HG03457 (cell line): ENCODE results near the gene CENATAC.
"Not testable (repeated sequence)": the region's sequence is repeated elsewhere in the genome, so short reads cannot be mapped to it uniquely, and the experiment has no call there.

Experiments
- ATAC-seq: cut with Tn5 transposase; IDR thresholded peaks from one replicate; pipeline ENCODE4 v1.9.1; 2021; ENCODE audit warnings: moderate number of reproducible peaks; ENCODE audit not compliant: unreplicated experiment

The CENATAC gene

GRCh38 chr11:119025978-119026766, 28.2 kb downstream of the CENATAC start:
- no peak for ATAC-seq

GRCh38 chr11:119026970-119027369, 29.0 kb downstream of the CENATAC start:
- no peak for ATAC-seq

- ATAC-seq = no peak
Measured at GRCh38 chr11:119027561-119028345, 29.8 kb downstream of the CENATAC start.

DNA sequence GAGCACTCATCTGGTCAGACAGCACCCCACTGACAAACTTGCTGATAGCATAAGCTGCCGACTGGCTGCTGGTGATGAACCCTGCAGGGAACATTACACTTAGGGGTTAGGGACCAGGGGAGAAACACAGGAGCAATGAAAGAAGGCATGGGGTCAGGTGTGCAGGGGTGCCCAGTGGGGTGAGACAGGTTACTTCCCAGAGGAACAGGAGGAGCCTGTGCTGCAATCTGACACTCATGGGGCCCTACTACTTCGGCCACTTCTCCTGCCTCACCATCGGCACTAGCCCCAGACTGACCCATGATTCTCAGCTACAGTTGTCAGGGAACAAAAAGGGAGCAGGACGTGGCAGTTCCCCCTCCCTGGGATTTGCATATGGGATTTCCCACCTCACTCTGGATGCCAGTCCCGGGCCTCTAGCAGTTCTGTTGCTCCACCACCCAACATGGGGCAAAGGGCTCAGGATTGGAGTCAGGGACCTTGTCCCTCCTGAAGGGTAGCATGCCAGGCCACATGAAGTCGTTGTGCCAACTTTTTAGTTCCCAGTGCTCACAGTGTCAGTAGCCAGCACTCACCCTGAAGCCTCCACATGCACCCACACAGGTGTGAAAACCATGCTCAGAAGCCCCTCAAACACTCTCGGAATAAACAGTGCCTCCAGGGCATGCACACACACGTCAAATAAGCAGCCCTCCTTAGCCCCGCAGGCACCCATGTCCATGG, 30.6 kb downstream of the CENATAC start:
- ATAC-seq = no peak

DNA sequence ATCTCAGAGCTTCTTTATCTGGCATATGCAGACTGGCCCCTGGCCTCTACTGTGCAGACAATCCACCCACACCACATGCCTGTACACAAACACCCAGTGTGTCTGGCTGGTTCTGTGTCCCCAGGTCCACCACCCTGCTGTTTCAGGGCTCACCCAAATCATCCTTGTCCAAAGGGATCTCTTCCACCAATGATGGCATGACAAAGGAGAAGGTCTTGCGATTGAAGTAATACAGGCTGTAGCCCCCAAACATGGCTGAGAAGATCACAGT, 31.1 kb downstream of the CENATAC start:
- no peak for ATAC-seq

DNA sequence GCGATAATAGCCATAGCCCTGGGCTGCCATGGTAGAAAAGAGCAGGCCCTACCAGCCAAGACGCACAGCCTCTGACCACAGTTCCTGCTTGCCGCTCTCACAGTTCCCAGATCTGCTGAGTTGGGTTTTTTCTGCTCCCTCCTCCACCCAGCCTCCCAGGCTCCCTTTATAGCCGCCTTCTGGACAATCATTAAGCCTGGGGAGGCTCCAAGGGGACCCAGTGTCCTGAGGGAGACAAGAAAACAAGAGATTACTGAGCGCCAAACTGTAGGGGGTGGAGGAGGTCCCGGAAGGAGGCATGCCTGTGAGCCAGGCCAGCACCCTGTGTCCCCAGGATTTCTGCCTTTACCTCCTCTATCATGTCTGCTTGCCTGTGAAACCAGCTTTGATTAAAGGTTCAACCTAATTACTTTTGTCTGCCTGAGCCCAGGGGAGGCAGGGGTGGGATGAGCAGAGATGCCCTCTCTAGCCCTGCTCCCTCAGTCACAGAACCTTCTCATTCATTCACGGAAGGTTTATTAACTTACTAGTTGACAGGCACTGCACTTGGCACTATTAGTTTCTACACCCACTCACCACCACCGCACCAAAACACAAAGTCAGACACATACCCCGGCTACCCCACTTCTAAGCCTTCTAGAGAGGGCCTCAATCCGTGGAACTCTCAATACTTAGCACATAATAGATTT, 31.5 kb downstream of the CENATAC start:
- peak; percentile 8 for ATAC-seq

GRCh38 chr11:119030029-119030328, 32.0 kb downstream of the CENATAC start:
- ATAC-seq = peak; percentile 9

- ATAC-seq = peak; percentile 74
Measured at GRCh38 chr11:119030329-119031047, 32.5 kb downstream of the CENATAC start, which contains the start of gene SLC37A4. Gene SLC37A4 (minus strand): TSS chr11:119030877.

- ATAC-seq = no peak
Measured at GRCh38 chr11:119031912-119032280, 34.0 kb downstream of the CENATAC start.

GRCh38 chr11:119033421-119033820, 35.5 kb downstream of the CENATAC start:
- ATAC-seq = not testable (repeated sequence)

- no peak for ATAC-seq
Measured at GRCh38 chr11:119034813-119035212, 36.9 kb downstream of the CENATAC start.

DNA sequence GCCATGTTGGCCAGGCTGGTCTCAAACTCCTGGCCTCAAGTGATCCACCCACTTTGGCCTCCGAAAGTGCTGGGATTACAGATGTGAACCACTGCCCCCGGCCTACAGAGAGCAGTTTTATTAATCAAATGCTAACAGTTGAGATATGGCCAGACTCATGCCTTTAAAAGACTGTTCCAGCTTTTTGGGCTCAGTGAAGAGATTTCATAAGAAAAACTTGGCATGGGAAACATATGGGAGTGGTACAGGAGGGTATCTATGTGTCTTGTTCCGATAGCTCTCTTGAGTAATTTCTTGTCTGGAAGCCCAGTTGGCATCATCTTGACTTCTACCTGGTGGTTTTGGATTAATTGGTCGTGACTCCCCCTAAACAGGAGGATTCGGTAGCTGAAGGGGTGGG, 40.9 kb downstream of the CENATAC start:
- ATAC-seq = no peak

GRCh38 chr11:119039471-119039870, 41.5 kb downstream of the CENATAC start:
- ATAC-seq = not testable (repeated sequence)

GRCh38 chr11:119041821-119042514, 44.0 kb downstream of the CENATAC start:
- ATAC-seq = no peak

GRCh38 chr11:119042927-119043326, 45.0 kb downstream of the CENATAC start:
- no peak for ATAC-seq

- ATAC-seq = no peak
Measured at GRCh38 chr11:119044708-119045107, 46.8 kb downstream of the CENATAC start.

DNA sequence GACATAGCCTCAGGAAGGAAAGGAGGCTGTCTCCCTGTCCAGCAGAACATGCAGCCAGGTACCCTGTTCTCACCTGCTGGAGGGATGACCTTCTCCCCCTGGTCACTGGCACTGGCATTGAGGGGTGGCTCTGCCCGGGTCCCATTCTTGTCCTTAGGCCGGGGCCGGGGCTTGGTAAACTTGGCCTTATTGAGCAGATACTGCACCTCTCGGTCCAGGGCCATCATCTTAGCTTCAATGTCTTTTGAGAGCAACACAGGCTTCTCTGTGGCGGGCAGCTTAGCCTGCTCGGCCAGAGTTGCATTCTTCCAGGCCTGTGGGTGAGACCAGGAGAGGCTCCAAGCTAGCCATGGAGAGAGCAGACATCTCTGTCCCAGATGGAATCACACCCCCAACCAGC, 48.6 kb downstream of the CENATAC start:
- no peak for ATAC-seq

DNA sequence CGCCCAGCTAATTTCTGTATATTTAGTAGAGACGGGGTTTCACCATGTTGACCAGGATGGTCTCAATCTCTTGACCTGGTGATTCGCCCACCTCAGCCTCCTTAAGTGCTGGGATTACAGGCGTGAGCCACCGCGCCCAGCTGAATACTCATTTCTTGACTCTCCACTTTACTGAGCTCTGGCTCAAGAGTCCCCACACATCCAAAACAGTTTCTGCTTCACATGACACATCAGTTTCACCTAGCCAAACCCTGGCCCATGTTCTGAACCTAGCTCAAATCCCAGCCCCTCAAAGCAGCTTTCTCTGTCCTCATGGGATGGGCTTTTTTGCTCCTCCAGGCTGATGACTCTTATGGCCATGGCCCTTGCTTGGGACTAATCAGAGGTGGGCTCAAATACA, 49.3 kb downstream of the CENATAC start:
- no peak for ATAC-seq

DNA sequence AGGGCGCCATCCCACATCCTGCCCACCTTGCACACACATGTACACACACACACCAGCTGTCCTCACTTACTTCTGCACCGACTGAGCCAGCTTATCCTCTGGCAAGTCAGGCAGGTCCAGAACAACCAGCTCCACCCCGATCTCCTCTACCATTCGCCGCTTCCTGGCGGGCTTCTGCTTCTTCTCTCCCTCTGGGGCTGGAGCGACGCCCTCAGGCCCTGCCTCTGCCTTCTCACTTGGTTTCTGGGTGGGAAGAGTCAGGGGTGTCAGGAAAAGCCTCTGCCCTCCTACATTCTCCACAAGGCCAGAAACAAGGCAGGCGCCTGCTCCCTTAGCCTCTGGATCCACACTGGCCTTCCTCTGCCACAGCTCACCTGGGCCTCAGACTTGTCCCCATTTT, 50.7 kb downstream of the CENATAC start:
- no peak for ATAC-seq

- ATAC-seq = no peak
Measured at GRCh38 chr11:119049081-119049480, 51.1 kb downstream of the CENATAC start.
